ENCODE data around the gene PADI4.
"Not testable (repeated sequence)": the region's sequence is repeated elsewhere in the genome, so short reads cannot be mapped to it uniquely, and the experiment has no call there.

Gene PADI4

GRCh38 chr1:17340358-17340757 lies 32.4 kb downstream of the PADI4 start:
- Histone ChIP-seq H3K9me3 (ENCODE audit: control insufficient read depth, low read length) (no peaks in the 10 kb centered on the region), H3K4me1 (no peaks in the 10 kb centered on the region), H2AFZ (no peak overlapping the region), H3K4me2 (ENCODE audit: low read length) (no peak overlapping the region), H3K36me3 (ENCODE audit: control insufficient read depth, insufficient read depth, low read length) (no peaks in the 10 kb centered on the region), H3K27ac (no peak overlapping the region), H3K9ac (no peak overlapping the region), H3K27me3 (ENCODE audit: control insufficient read depth, insufficient read depth, low read length) (no peaks in the 10 kb centered on the region), H3K4me3 (ENCODE audit: low read depth, low read length) (no peak overlapping the region), H3K79me2 (no peaks in the 10 kb centered on the region)
- no peak for TF ChIP-seq CTCF (IDR thresholded peaks at IDR 0.05)

- Histone ChIP-seq H3K9me3 (ENCODE audit: control insufficient read depth, low read length) (no peaks in the 10 kb centered on the region), H3K27ac (no peak overlapping the region), H3K4me1 (no peaks in the 10 kb centered on the region), H3K36me3 (ENCODE audit: control insufficient read depth, insufficient read depth, low read length) (no peaks in the 10 kb centered on the region), H3K9ac (no peak overlapping the region), H3K79me2 (no peaks in the 10 kb centered on the region), H3K27me3 (ENCODE audit: control insufficient read depth, insufficient read depth, low read length) (no peaks in the 10 kb centered on the region), H2AFZ (no peak overlapping the region), H3K4me2 (ENCODE audit: low read length) (no peak overlapping the region), H3K4me3 (ENCODE audit: low read depth, low read length) (no peak overlapping the region)
- TF ChIP-seq CTCF (IDR thresholded peaks at IDR 0.05) = no peak
Measured at GRCh38 chr1:17342014-17342441, 34.0 kb downstream of the PADI4 start.

DNA sequence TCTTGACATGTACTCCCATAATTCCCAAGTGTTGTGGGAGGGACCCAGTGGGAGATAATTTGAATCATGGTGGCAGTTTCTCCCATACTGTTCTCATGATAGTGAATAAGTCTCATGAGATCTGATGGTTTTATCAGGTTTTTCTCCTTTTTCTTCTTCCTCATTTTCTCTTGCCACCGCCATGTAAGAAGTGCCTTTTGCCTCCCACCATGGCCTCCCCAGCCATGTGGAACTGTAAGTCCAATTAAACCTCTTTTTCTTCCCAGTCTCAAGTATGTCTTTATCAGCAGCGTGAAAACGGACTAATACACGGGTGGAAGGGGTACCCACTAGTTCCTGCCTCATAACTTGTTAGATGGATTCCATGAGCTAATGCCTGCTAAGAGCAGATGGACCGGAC lies 37.5 kb downstream of the PADI4 start:
- not testable (repeated sequence) for H3K4me2 ChIP-seq (ENCODE audit: low read length); H3K9ac ChIP-seq; H3K36me3 ChIP-seq (ENCODE audit: control insufficient read depth, insufficient read depth, low read length); H3K27me3 ChIP-seq (ENCODE audit: control insufficient read depth, insufficient read depth, low read length); H3K79me2 ChIP-seq; H3K9me3 ChIP-seq (ENCODE audit: control insufficient read depth, low read length); H3K4me1 ChIP-seq; H2AFZ ChIP-seq; H3K27ac ChIP-seq; H3K4me3 ChIP-seq (ENCODE audit: low read depth, low read length)

- Histone ChIP-seq H2AFZ (no peak overlapping the region), H3K79me2 (no peaks in the 10 kb centered on the region), H3K36me3 (ENCODE audit: control insufficient read depth, insufficient read depth, low read length) (no peaks in the 10 kb centered on the region), H3K4me1 (no peaks in the 10 kb centered on the region), H3K27me3 (ENCODE audit: control insufficient read depth, insufficient read depth, low read length) (no peaks in the 10 kb centered on the region), H3K9me3 (ENCODE audit: control insufficient read depth, low read length) (no peaks in the 10 kb centered on the region), H3K4me3 (ENCODE audit: low read depth, low read length) (no peak overlapping the region), H3K27ac (no peak overlapping the region), H3K9ac (no peak overlapping the region), H3K4me2 (ENCODE audit: low read length) (no peak overlapping the region)
- TF ChIP-seq CTCF (IDR thresholded peaks at IDR 0.05) = no peak
Measured at GRCh38 chr1:17346046-17346789, 38.2 kb downstream of the PADI4 start.

GRCh38 chr1:17347769-17348592 lies 40.0 kb downstream of the PADI4 start:
- TF ChIP-seq CTCF (IDR thresholded peaks at IDR 0.05) = no peak
- no peaks in the 10 kb centered on the region for H3K36me3 ChIP-seq (ENCODE audit: control insufficient read depth, insufficient read depth, low read length)
- H3K9ac ChIP-seq = no peak overlapping the region
- no peak overlapping the region for H3K4me2 ChIP-seq (ENCODE audit: low read length)
- no peaks in the 10 kb centered on the region for H3K4me1 ChIP-seq
- no peak overlapping the region for H2AFZ ChIP-seq
- H3K27ac ChIP-seq = no peak overlapping the region
- H3K4me3 ChIP-seq (ENCODE audit: low read depth, low read length) = no peak overlapping the region
- H3K27me3 ChIP-seq (ENCODE audit: control insufficient read depth, insufficient read depth, low read length) = no peaks in the 10 kb centered on the region
- H3K9me3 ChIP-seq (ENCODE audit: control insufficient read depth, low read length) = no peaks in the 10 kb centered on the region
- no peaks in the 10 kb centered on the region for H3K79me2 ChIP-seq

Measured in parathyroid adenoma (tissue), 2 donors.